Endometrial microvascular endothelial cells (primary cell): ENCODE data around the gene WDR20. TPM values are rescaled to one million over a fixed set of nuclear protein-coding genes. Genes with fewer than 3 reads are reported as not detected.
"Not testable (repeated sequence)": the region's sequence is repeated elsewhere in the genome, so short reads cannot be mapped to it uniquely, and the experiment has no call there.

Experiments
- in situ Hi-C: cut with HindIII; loops from 2 replicates; pipeline ENCODE4 v1.10.0; 2017; ENCODE audit warnings: low sequenced_read_pairs, low pct_unique_long_range_greater_than_20kb; ENCODE audit errors: inconsistent ontology term
- total RNA-seq: library from RNA; depleted of rRNA; stranded (reverse); fragments of >200 nt; gene quantifications from one replicate; pipeline ENCODE4 v1.2.3, GENCODE V29; 2015; ENCODE audit errors: inconsistent ontology term

Gene WDR20
- total RNA-seq, 1 donor from 2014 or later = 13.9 TPM

DNA sequence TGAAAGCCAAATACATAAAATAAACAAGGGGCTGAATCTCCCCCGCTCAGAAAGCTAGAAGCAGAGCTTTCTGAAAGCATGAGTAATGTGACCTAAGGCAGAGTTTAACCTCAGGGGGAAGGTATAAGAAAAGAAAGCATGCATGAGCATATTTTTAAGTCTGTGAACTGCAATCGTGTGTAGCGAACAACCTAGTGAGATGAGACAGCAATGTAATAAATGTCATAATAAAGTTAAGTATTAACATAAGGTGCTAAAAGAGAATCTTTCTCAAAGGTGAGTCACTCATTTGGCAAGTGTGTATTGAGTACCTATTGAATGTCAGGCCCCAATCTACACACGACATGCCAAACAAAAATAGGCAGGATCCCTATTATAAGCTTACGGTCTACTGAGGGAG is 14.2 kb upstream of the WDR20 start:
- in situ Hi-C loops = no loop called here

GRCh38 chr14:102126807-102127455 is 12.8 kb upstream of the WDR20 start:
- in situ Hi-C loops = no loop called here

GRCh38 chr14:102131741-102132140 is 8.0 kb upstream of the WDR20 start:
- in situ Hi-C loops = no loop called here

- in situ Hi-C loops = not testable (repeated sequence)
Observed at GRCh38 chr14:102134021-102134420, 5.7 kb upstream of the WDR20 start.

- in situ Hi-C loops = not testable (repeated sequence)
Observed at GRCh38 chr14:102134719-102135118, 5.0 kb upstream of the WDR20 start.

DNA sequence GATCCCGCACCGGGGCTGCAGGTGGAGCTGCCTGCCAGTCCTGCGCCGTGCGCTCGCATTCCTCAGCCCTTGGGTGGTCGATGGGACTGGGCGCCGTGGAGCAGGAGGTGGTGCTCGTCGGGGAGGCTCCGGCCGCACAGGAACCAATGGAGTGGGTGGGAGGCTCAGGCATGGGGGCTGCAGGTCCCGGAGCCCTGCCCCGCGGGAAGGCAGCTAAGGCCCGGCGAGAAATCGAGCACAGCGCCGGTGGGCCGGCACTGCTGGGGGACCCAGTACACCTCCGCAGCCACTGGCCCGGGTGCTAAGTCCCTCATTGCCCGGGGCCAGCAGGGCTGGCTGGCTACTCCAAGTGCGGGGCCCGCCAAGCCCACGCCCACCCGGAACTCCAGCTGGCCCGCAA is 4.2 kb upstream of the WDR20 start:
- in situ Hi-C loops = not testable (repeated sequence)

DNA sequence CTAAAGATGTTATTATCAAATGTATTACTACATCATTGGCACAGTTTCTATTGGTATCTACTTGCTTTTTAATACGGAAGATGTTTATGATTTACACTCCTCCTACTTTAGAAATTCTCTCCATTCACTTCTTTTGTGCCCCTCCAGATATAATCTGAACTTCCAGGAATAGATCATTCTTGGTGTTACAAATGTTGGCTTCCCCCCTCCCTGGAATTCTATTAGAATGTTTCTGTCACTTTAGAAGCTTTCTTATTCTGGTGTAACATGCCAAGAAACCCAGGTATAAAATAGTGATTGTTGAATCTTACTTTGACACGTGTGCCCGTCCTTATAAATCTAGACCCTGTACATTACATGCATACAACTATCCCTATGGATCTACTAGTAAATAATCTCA is 1.2 kb upstream of the WDR20 start:
- in situ Hi-C loops = no loop called here

DNA sequence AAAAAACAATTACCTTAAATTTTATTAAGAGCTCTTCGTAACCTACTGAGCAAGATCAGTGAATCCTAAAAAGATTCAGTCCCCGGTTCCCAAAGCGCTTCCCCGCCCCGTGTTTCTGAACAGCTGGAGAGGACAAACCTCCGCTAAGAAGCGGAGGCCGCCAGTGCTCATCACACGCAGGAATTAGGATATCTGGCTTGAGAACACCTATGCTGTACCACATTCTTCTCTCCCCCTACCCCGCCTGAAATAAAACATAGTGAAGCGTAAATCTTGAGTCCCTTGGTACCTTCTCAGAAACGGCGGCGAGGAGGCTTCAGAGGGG is 774 bp upstream of the WDR20 start:
- in situ Hi-C loops = no loop called here

- in situ Hi-C loops = no loop called here
Observed at GRCh38 chr14:102140027-102140749, 491 bp downstream of the WDR20 start.

DNA sequence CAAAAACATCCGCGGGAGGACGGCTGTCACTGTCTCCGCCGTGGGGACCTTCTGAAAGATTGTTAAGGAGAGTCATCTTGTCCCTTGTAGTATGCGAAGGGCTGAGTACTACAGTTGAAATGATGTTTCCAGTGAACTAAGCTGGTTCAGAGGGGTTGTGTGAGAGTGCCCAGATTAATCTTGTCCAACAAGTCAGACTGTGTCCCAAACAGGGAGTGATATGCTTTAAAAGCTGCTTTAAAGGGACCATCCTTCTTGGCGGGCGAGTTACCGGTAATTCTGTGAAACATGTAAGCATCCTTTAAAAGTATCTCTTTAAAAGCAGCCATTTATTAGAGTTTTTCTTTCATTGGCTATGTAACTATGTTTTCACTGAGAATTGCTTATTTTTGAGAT is 1.1 kb downstream of the WDR20 start:
- in situ Hi-C loops = no loop called here

DNA sequence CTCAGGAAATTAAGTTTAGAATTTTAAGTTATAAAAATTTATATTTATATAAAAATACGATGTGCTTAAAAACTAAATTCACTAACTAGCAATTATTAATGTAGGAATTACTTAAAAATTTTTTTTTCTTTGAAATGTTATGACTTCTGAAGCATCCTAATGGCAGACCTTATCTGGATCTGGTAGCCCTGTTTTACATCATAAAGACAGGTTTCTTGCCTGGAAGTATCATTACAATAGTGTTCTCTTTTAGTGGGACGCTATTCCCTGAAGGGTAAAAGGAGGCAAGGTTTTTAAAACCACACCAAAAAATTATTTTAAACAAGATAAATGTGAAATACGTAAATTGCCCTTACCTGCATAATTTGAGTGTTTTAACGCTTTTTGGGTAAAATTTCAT is 2.1 kb downstream of the WDR20 start:
- in situ Hi-C loops = no loop called here

- in situ Hi-C loops = no loop called here
Observed at GRCh38 chr14:102144914-102145313, 5.2 kb downstream of the WDR20 start.

- in situ Hi-C loops = no loop called here
Observed at GRCh38 chr14:102145395-102145794, 5.7 kb downstream of the WDR20 start.

DNA sequence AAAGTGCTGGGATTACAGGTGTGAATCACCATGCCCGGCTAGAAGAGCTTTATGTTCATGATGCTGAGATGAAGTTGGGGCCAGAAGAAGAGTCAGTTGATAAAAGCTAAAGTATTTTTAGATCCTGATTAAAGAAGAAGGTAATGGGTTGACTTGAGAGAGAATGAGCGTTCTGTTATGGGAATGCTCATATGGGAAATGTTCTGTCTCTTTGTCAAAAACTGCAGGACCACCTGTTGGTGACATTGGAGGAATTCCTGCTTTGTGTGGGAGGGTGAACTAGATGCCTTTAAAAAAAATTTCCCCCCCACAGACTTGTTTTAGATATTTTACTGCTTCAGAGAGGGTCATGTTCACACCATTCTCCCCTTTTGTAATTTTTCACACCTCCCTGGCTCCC is 6.7 kb downstream of the WDR20 start:
- in situ Hi-C loops = no loop called here

DNA sequence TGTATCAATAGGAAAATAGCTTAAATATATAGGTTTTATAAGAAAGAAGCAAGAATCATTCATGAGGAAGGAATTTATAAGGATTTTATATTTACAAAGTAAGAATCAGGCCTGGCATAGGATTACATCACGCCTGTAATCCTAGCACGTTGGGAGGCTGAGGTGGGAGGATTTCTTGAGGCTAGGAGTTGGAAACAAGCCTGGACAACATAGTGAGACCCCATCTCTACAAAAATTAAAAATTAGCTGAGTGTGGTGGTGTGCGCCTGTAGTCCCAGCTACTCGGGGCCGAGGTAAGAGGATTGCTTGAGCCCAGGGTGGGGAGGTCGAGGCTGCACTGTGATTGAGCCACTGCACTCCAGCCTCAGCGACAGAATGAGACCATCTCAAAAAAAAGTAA is 10.4 kb downstream of the WDR20 start:
- in situ Hi-C loops = no loop called here

GRCh38 chr14:102150744-102151143 is 11.0 kb downstream of the WDR20 start:
- in situ Hi-C loops = no loop called here

- in situ Hi-C loops = not testable (repeated sequence)
Observed at GRCh38 chr14:102151411-102151810, 11.7 kb downstream of the WDR20 start.

DNA sequence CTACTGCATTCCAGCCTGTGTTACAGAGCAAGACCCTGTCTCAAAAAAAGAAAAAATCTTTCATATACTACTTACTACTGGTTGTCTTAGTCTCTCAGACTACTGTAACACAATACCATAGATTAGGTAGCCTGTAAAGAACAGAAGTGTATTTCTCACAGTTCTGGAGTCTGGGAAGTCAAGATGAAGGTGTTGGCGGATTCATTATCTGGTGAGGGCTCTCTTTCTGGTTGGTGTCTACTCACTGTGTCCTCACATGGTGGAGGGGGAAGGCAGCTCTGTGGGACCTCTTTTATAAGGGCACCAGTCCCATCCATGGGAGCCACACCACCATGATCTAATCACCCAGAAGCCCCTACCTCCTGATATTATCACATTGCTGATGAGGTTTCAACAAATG is 14.4 kb downstream of the WDR20 start:
- in situ Hi-C loops = no loop called here

DNA sequence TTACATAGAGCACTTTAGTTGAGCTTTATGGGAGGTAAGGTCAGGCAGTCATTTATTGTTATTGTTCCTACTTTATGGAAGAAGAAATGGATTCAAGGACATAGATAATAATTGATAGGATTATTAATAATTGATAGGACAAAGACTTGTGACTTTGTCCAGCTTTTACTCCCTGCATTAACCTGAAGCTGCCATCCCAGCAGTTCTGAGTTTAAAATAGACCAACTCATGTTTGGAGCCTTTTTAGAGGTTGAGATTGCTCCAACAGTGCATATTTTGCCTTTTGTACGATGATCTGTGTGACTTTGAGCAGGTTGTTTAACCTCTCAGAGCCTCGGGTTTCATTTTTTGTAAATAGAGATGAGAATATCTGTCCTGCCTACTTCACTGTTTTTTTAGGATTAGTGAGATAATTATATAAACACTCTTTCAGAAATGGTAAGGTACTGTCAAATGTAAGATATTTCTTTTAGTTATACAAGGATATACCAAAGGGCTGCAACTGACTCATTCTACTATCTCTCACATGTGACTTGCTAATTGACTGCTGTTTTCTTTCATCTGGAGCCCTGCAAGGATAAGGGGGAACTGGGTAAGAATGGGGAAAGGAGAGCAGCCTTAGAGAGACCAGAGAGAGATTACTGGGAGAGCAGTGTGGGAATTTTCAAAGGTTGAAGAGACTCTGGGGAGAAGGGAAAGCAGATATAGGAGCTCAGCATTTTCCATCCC is 15.3 kb downstream of the WDR20 start:
- in situ Hi-C loops = no loop called here

DNA sequence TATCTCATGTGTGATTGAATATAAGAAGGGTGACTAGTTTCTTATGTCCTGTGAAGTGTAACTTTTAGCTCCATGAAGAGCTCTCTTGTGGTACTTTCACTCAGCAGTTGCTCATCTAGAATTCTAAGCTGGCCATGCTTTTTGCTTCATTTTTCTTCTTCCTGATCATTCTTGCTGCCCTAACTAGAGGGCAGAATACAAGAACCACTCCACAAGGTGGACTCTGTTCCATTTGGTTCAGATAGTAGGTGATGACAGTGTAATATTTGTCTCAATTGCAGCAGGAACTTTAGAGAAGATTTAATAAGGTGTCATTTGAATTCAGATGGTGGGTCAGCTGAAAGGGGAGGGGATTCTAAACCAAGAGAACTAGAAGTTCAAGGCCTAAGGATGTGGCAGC is 17.6 kb downstream of the WDR20 start:
- in situ Hi-C loops = no loop called here
